Small intestine (tissue), 7 donors: Measurements from ENCODE around the gene CCSER1. TPM values are rescaled to one million over a fixed set of nuclear protein-coding genes. Genes with fewer than 3 reads are reported as not detected.

Experiments used
- DNase-seq, 2 donors: peaks; one replicate each; pipeline versions ENCODE4 v3.0.0 to v3.0.0-alpha.2; 2013
- FAIRE-seq: peaks from 2 replicates; lab custom pipeline; 2012; peaks lifted over from hg19 to GRCh38; lab: Jason Lieb, UNC
- H3K27ac ChIP-seq, 3 donors: one replicate each; pipeline ENCODE4 v1.5.1; 2013; ENCODE audit warnings: low read length in 2 of 3, mild to moderate bottlenecking in 2 of 3, control low read depth in 1 of 3, inconsistent platforms in 1 of 3, low read depth in 1 of 3, moderate library complexity in 1 of 3
- H3K27me3 ChIP-seq, 3 donors: one replicate each; pipeline ENCODE4 v1.6.1; 2013; ENCODE audit warnings: low read length in 3 of 3, inconsistent platforms in 1 of 3; ENCODE audit not compliant: control insufficient read depth in 3 of 3, insufficient read depth in 3 of 3
- H3K36me3 ChIP-seq, 3 donors: one replicate each; pipeline ENCODE4 v1.6.1; 2013; ENCODE audit warnings: low read length in 3 of 3, inconsistent platforms in 1 of 3, low read depth in 1 of 3, mild to moderate bottlenecking in 1 of 3, moderate library complexity in 1 of 3; ENCODE audit not compliant: control insufficient read depth in 3 of 3, insufficient read depth in 2 of 3
- H3K4me1 ChIP-seq, 3 donors: one replicate each; pipeline ENCODE4 v1.6.1; 2013; ENCODE audit warnings: low read length in 2 of 3, inconsistent platforms in 1 of 3, low read depth in 1 of 3, mild to moderate bottlenecking in 1 of 3, moderate library complexity in 1 of 3; ENCODE audit not compliant: control insufficient read depth in 3 of 3, insufficient read depth in 2 of 3
- H3K4me3 ChIP-seq, 3 donors: one replicate each; pipeline ENCODE4 v1.5.1; 2013; ENCODE audit warnings: low read length in 3 of 3, control low read depth in 1 of 3, inconsistent platforms in 1 of 3, low read depth in 1 of 3, mild to moderate bottlenecking in 1 of 3, moderate library complexity in 1 of 3
- H3K9me3 ChIP-seq, 2 donors: one replicate each; pipeline ENCODE4 v1.6.1; 2013; ENCODE audit warnings: low read depth in 1 of 2, low read length in 1 of 2; ENCODE audit not compliant: control insufficient read depth in 2 of 2, insufficient read depth in 1 of 2
- WGBS, 3 donors: extraction: QIAGEN DNeasy Blood & Tissue Kit; methylation state at CpG; one replicate each; pipeline ENCODE4 v1.1.7; 2013; 5-methylcytosine and 5-hydroxymethylcytosine counted together
- polyA plus RNA-seq, 4 donors: library from polyadenylated mRNA; stranded (reverse) in 3 of 4; unstranded in 1 of 4; fragments of 200-250 nt in 3 of 4; fragments of 120-200 nt in 1 of 4; gene quantifications; one replicate each; pipeline versions ENCODE4 v1.2.1 to v1.2.3, GENCODE V29; 2013
- donor health status: healthy with polysubstance abuse.
- donor health status: control.
- donor health status: control.
- donor health status: Bipolar disorder and iron deficiency.
- donor health status: healthy.

The CCSER1 gene
- polyA plus RNA-seq, 4 donors = 3.5 to 8.7 (median 5.7) TPM

DNA sequence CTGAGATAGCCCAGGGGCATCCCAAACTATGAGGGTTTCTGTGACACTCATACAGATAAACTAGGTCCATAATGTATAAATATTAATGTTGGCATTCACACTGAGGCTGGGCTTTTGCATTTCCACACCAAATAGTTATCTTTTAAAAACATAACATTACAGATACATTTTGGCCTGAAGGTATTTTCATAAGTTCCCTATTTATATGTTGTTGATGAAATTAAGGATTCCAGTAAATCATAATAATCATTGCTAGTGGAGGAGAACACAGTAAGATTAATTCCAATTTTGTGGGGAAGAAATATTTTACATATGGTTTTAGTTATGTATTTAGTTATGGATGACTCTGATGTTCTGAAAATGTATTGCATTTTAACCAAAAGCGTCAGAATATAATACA, 479.6 kb downstream of the CCSER1 start:
- H3K27me3 ChIP-seq = no peaks in the 10 kb centered on the region
- H3K36me3 ChIP-seq = no peaks in the 10 kb centered on the region
- WGBS, 3 donors = 91 to 98% (median 95%) methylated on average over 1 of the region's 1 CpG
- FAIRE-seq (no peak), DNase-seq (no peak)
- no peaks in the 10 kb centered on the region for H3K4me1 ChIP-seq
- H3K27ac ChIP-seq = no peak overlapping the region
- H3K9me3 ChIP-seq = no peaks in the 10 kb centered on the region
- H3K4me3 ChIP-seq = no peak overlapping the region

DNA sequence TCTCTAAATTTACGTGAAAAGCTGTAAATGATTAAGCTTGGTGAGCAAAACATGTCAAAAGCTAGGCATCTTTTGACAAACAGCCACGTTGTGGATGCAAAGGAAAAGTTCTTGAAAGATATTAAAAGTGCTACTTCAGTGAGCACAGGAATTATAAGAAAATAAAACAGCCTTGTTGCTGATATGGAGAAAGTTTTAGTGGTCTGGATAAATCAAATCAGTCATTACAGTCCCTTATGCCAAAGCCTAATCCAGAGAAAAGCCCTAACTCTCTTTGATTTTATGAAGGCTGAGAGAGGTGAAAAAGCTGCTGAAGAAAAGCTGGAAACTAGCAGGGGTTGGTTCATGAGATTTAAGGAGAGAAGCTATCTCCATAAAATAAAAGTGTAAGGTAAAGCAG, 487.2 kb downstream of the CCSER1 start:
- H3K27me3 ChIP-seq = no peaks in the 10 kb centered on the region
- H3K36me3 ChIP-seq = no peaks in the 10 kb centered on the region
- no peaks in the 10 kb centered on the region for H3K4me1 ChIP-seq
- no peak overlapping the region for H3K4me3 ChIP-seq
- WGBS, 3 donors = 65 to 73% (median 69%) methylated on average over 2 of the region's 2 CpGs
- FAIRE-seq (no peak), DNase-seq (no peak)
- H3K27ac ChIP-seq = no peak overlapping the region
- H3K9me3 ChIP-seq = no peaks in the 10 kb centered on the region

DNA sequence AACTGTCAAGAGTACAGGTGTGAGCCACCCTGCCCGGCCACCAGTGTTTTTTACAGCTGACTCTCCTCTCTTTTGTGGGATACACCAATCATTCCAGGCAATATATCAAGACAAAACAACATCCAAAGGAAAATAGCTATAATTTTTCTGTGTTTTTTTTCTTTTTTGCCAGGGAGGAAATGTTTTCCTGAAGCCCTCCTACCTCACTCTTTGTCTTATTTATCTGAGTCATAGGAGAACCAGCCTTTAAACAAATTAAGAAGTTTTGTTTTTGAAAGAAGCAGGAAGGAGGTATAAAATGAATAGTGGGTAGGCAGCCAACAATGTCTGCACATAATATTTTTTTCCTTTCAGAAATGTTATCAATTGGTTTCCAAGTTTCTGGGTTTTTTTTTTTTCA, 493.9 kb downstream of the CCSER1 start:
- FAIRE-seq = no peak
- Histone ChIP-seq H3K4me3 (no peak overlapping the region), H3K4me1 (no peaks in the 10 kb centered on the region), H3K36me3 (no peaks in the 10 kb centered on the region), H3K27me3 (no peaks in the 10 kb centered on the region), H3K9me3 (no peaks in the 10 kb centered on the region), H3K27ac (no peak overlapping the region)
- WGBS, 3 donors = 77 to 95% (median 94%) methylated on average over 1 of the region's 1 CpG
- DNase-seq = no peak

DNA sequence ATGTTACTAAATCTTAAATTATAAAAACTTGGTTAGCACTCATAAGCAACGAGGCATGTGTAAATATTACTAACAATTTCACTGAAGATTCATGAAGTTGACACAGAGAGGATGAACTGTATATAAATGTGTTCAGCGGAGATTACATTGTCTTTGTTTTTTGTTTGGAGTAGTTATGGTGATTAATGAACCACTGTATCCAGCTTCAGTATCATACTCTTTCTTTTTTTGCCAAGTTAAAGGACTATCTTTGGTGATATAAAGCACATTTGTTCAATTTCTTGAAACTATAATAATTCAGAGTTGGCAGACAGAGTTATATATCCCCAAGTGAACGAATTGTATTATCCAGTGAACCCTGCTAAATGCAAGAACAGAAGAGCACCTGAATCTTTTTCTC, 497.6 kb downstream of the CCSER1 start:
- WGBS, 3 donors = 41 to 83% (median 70%) methylated on average over 3 of the region's 3 CpGs
- FAIRE-seq = no peak

DNA sequence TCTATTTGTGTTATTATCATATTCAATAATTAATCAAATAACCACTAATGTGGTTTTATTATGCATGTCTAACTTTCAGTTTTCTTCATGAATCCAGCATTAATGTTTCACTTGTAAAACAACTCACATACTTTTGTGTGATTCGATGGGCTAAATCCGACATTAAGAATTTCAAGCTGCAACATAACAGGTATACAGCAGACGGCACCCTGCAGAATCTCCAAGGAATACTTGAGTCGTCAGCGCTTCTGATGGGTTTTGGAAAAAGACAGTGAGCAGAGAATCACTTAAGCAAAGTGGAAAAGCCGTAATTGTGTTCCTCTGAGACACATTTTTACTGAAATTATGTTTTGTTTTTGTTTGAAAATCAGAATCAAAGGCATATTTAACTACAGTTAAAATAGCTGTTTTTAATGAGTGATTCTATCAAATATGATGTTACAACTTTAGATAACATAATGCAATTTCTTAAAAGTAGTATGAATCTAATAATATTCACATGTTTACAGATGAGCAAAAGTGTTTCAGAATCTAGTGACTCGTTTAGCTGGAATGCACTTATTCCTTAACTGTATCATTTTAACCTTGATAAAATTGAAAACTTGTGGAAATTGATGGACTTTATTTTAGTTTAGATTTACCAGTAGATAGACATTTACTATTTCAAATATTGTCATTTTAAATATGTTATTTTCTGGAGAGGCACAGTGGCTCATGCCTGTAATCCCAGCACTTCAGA, 514.8 kb downstream of the CCSER1 start:
- WGBS, 3 donors = 76 to 88% (median 83%) methylated on average over 7 of the region's 7 CpGs
- Histone ChIP-seq H3K9me3 (no peaks in the 10 kb centered on the region), H3K27ac (no peak overlapping the region), H3K27me3 (no peaks in the 10 kb centered on the region), H3K4me1 (no peaks in the 10 kb centered on the region), H3K4me3 (no peak overlapping the region), H3K36me3 (no peaks in the 10 kb centered on the region)
- DNase-seq (no peak), FAIRE-seq (no peak)

More for the DNA sequence above, 497.6 kb downstream of the CCSER1 start:
- peaks cover 0 to 2% (median 2%) of the 10 kb centered on the region in 3 donors for H3K36me3 ChIP-seq
- H3K27ac ChIP-seq = no peak overlapping the region
- DNase-seq = no peak
- H3K4me3 ChIP-seq = no peak overlapping the region
- H3K9me3 ChIP-seq = no peaks in the 10 kb centered on the region
- H3K4me1 ChIP-seq = no peaks in the 10 kb centered on the region
- no peaks in the 10 kb centered on the region for H3K27me3 ChIP-seq

DNA sequence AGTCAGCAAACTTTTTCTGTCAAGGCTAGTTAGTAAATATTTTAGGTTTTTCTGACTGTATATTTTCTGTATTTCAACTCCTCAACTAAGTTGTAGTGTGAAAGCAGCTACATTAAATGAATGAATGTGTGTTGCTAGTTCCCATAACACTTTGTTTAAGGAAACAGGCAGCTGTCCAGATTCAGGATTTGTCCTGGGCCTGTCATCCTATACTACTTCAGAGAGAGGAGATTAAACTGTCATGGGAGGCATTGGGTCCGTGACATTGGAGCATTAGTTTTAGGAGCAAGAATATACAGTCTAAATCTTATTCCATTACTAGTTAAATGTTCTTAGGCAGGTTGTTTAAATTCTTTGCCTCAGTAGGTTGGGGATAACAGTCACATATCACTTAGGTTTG, 516.0 kb downstream of the CCSER1 start:
- Histone ChIP-seq H3K27me3 (no peaks in the 10 kb centered on the region), H3K36me3 (no peaks in the 10 kb centered on the region), H3K9me3 (no peaks in the 10 kb centered on the region), H3K27ac (no peak overlapping the region), H3K4me3 (no peak overlapping the region), H3K4me1 (no peaks in the 10 kb centered on the region)
- WGBS, 3 donors = 82 to 93% (median 82%) methylated on average over 1 of the region's 1 CpG
- DNase-seq (no peak), FAIRE-seq (no peak)

DNA sequence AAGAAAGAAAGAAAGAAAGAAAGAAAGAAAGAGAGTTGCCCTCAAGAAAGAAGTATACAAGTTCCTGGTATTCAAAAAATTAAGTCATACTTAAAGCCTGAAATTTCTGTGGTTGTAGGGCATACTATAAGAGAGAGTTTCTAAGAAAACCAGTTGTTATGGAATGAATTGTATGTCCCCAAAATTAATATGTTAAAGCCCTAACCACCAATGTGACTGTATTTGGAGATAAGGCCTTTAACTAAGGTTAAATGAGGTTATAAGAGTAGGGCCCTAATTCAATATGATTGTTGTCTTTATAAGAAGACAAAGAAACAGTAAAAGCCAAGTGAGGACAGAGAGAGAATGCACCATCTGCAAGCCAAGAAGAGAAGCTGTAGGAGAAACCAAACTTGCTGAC, 521.1 kb downstream of the CCSER1 start:
- FAIRE-seq = no peak
- Histone ChIP-seq H3K27me3 (no peaks in the 10 kb centered on the region), H3K4me1 (no peaks in the 10 kb centered on the region), H3K36me3 (no peaks in the 10 kb centered on the region), H3K9me3 (no peaks in the 10 kb centered on the region), H3K27ac (no peak overlapping the region), H3K4me3 (no peak overlapping the region)
- no peak for DNase-seq

DNA sequence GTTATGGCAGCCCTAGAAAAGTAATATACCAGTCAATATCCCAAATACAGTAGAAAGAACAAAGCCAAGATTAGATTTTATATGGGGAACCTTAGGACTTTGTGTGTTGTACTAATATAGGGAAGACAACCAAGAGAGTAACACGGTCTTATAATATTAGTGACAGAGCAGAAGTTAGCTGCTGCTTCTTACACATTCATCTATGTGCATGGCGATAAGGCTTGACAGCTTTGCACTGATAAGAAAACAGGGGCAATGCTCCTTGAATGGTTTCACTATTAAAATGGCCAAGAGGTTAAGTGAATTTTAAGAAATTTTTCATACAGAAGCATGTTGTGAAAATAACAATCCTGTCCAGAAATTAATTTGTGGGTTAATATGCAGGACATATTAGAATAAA, 521.6 kb downstream of the CCSER1 start:
- Histone ChIP-seq H3K27ac (no peak overlapping the region), H3K27me3 (no peaks in the 10 kb centered on the region), H3K9me3 (no peaks in the 10 kb centered on the region), H3K4me1 (no peaks in the 10 kb centered on the region), H3K4me3 (no peak overlapping the region), H3K36me3 (no peaks in the 10 kb centered on the region)
- no peak for FAIRE-seq
- WGBS, 3 donors = 88 to 96% (median 93%) methylated on average over 2 of the region's 2 CpGs
- no peak for DNase-seq

DNA sequence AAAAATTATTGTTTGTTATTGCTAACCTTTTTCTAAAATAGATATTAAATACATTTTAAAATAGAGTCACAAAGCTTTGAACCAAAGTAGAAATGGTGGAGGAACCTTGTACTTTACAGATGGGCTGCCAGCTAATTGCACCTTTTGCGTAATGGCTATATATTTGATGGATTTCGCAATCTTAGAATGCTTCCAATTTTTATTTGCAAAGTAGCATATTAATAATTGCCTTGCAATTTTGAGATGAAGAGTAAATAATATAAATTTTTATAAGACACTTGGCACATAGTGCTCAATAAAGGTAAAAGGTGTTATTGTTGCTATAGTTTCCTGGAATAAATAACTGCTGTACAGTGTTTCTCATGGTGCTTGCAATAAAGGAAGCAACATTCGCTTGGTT, 533.5 kb downstream of the CCSER1 start:
- Histone ChIP-seq H3K36me3 (no peaks in the 10 kb centered on the region), H3K27me3 (no peaks in the 10 kb centered on the region), H3K4me1 (no peaks in the 10 kb centered on the region), H3K27ac (no peak overlapping the region), H3K9me3 (no peaks in the 10 kb centered on the region), H3K4me3 (no peak overlapping the region)
- 21 to 62% (median 46%) methylated on average over 3 of the region's 3 CpGs for WGBS, 3 donors
- DNase-seq = peak; percentile 26 to 60
- no peak for FAIRE-seq
